ENCODE results near the gene STH. TPM values are rescaled to one million over a fixed set of nuclear protein-coding genes. Genes with fewer than 3 reads are reported as not detected.
A peak's percentile ranks its signal among the peaks of the same experiment; 100 is the strongest.

The STH gene
- total RNA-seq, 2 donors from 2014 or later, result not detected

GRCh38 chr17:45971698-45972141, 27.3 kb upstream of the STH start:
- no peaks in the 10 kb centered on the region for H3K27me3 ChIP-seq
- TF ChIP-seq CTCF (IDR thresholded peaks at IDR 0.05) (no peak), POLR2A (IDR thresholded peaks at IDR 0.05) (no peak)
- H3K9me3 ChIP-seq, result no peaks in the 10 kb centered on the region
- intact Hi-C loops (cut with DNase I), result no loop called here
- ATAC-seq (no peak), DNase-seq (no peak)
- H3K36me3 ChIP-seq (replicated peaks in 1 of 2; ENCODE audit: insufficient read depth in 1 of 2, low read depth in 2 of 2), result no peaks in the 10 kb centered on the region
- H3K4me3 ChIP-seq, result no peak overlapping the region
- H3K27ac ChIP-seq, result no peak overlapping the region
- WGBS, 2 donors, result 65% methylated on average over 14 of the region's 14 CpGs; no CpG with 5 or more reads in 1 of the 2 donors
- H3K4me1 ChIP-seq, result no peaks in the 10 kb centered on the region

GRCh38 chr17:45972531-45972930, 26.5 kb upstream of the STH start:
- no peak overlapping the region for H3K27ac ChIP-seq
- H3K4me3 ChIP-seq, result no peak overlapping the region
- 90 to 93% methylated on average over 3 of the region's 3 CpGs for WGBS, 2 donors
- no peaks in the 10 kb centered on the region for H3K4me1 ChIP-seq
- ATAC-seq (no peak), DNase-seq (no peak)
- TF ChIP-seq CTCF (IDR thresholded peaks at IDR 0.05) (no peak), POLR2A (IDR thresholded peaks at IDR 0.05) (no peak)
- H3K27me3 ChIP-seq, result no peaks in the 10 kb centered on the region
- H3K9me3 ChIP-seq, result no peaks in the 10 kb centered on the region
- H3K36me3 ChIP-seq (replicated peaks in 1 of 2; ENCODE audit: insufficient read depth in 1 of 2, low read depth in 2 of 2), result no peaks in the 10 kb centered on the region
- intact Hi-C loops (cut with DNase I), result no loop called here

- H3K36me3 ChIP-seq (replicated peaks in 1 of 2; ENCODE audit: insufficient read depth in 1 of 2, low read depth in 2 of 2), result no peaks in the 10 kb centered on the region
- ATAC-seq, result no peak
- H3K27ac ChIP-seq, result no peak overlapping the region
- peak; percentile 20 to 62 (median 38) for DNase-seq
- 56 to 62% methylated on average over 7 to 12 of the region's 12 CpGs for WGBS, 2 donors
- intact Hi-C loops (cut with DNase I), result no loop called here
- no peaks in the 10 kb centered on the region for H3K4me1 ChIP-seq
- TF ChIP-seq POLR2A (IDR thresholded peaks at IDR 0.05) (no peak), CTCF (IDR thresholded peaks at IDR 0.05) (no peak)
- no peaks in the 10 kb centered on the region for H3K27me3 ChIP-seq
- H3K9me3 ChIP-seq, result no peaks in the 10 kb centered on the region
- no peak overlapping the region for H3K4me3 ChIP-seq
Observed at GRCh38 chr17:45973099-45973780, 25.8 kb upstream of the STH start.

- Histone ChIP-seq H3K4me1 (no peaks in the 10 kb centered on the region), H3K9me3 (no peaks in the 10 kb centered on the region), H3K27ac (no peak overlapping the region), H3K36me3 (replicated peaks in 1 of 2; ENCODE audit: insufficient read depth in 1 of 2, low read depth in 2 of 2) (no peaks in the 10 kb centered on the region), H3K27me3 (no peaks in the 10 kb centered on the region), H3K4me3 (no peak overlapping the region)
- ATAC-seq (no peak), DNase-seq (no peak)
- intact Hi-C loops (cut with DNase I), result no loop called here
- TF ChIP-seq CTCF (IDR thresholded peaks at IDR 0.05), result no peak
- TF ChIP-seq POLR2A (IDR thresholded peaks at IDR 0.05), result no peak
- 82 to 86% methylated on average over 17 of the region's 17 CpGs for WGBS, 2 donors
Observed at GRCh38 chr17:45973946-45974859, 24.8 kb upstream of the STH start.

All from body of pancreas (tissue), 4 donors.